ENCODE data around the gene NAV2. TPM values are rescaled to one million over a fixed set of nuclear protein-coding genes. Genes with fewer than 3 reads are reported as not detected.
"Not testable (repeated sequence)": the region's sequence is repeated elsewhere in the genome, so short reads cannot be mapped to it uniquely, and the experiment has no call there.

The NAV2 gene
- total RNA-seq, 1 donor from 2014 or later: 10.5 TPM

DNA sequence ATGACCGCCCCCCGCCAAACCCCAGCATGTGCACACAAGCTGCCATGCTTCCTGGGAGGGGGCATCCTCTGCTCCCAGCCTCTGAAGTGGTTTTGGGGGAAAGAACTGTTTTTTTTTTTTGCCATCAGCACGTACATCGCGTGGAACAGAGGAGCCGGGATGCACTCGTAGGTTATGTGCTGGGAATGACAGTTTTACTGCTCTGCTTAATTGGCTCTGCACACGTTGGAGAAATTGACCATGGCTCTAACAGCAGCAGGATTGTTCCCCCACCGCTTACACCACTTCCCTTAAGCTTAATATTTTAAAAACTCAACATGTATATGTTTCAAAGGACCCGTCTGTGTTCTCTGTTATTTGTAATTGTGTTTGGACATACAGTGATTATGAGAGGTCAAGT is 175.2 kb downstream of the NAV2 start:
- DNase-seq: no peak
- ATAC-seq (ENCODE audit: poor library complexity): no peak
- intact Hi-C loops (cut with DNase I): no loop called here

DNA sequence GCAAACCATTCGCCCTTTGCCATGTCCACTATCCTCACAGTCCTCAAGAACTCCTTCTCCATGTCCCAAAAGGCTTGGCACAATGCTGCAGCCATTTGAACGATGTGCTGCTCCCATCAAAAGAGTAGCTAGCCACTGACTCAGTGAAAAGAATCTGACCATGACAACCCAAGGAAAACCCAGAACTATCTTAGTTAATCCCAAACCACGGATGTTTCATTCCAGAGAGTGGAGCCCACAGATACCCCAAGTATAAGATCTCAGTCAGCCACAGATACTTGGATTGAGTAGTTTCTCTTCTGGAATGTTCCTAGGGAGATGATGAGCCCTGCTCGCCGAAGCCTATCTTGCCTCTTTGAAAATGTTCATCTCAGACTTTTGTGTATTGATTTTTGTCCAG is 176.9 kb downstream of the NAV2 start:
- ATAC-seq (ENCODE audit: poor library complexity) (no peak), DNase-seq (no peak)
- intact Hi-C loops (cut with DNase I): no loop called here

- ATAC-seq (ENCODE audit: poor library complexity): peak; percentile 21
These were observed 177.7 kb downstream of the NAV2 start for GRCh38 chr11:19890308-19890707.

DNA sequence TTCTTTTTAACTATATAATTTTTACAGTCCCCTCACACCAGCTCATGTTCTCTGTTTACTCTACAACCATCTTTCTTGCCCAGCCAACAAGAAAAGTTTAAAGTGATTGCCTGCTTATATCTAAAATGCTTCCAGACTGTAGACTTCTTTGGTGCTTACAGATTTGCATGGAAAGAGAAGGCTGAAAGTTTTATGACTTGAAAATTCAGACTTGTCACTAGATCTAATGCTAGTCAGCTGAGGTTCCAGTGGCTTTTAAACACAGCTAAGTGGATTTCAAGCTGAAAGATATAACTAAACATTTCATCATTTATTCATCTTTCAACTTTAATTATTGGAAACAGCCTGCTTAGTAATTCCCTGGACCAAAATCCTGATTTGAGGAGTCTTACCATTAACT is 178.4 kb downstream of the NAV2 start:
- no peak for ATAC-seq (ENCODE audit: poor library complexity)
- no peak for DNase-seq
- intact Hi-C loops (cut with DNase I): no loop called here

More at GRCh38 chr11:19890308-19890707, 177.7 kb downstream of the NAV2 start:
- DNase-seq: no peak
- intact Hi-C loops (cut with DNase I): no loop called here

DNA sequence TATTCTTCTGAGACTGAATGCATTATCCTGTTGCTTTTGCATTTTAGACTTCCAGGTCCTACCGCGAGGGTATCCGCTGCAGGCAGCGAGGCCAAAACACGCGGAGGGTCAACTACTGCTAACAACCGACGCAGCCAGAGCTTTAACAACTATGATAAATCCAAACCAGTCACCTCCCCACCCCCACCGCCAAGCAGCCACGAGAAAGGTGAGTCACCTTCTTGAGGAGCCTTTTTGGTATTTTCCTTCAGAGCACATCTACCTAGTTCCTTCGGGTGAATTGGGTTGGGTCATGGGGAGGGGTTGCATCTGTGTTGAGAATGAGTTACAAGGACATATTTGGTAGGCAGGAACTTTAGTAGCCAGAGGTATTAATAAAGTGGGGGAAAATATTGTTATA is 179.8 kb downstream of the NAV2 start:
- intact Hi-C loops (cut with DNase I): no loop called here

DNA sequence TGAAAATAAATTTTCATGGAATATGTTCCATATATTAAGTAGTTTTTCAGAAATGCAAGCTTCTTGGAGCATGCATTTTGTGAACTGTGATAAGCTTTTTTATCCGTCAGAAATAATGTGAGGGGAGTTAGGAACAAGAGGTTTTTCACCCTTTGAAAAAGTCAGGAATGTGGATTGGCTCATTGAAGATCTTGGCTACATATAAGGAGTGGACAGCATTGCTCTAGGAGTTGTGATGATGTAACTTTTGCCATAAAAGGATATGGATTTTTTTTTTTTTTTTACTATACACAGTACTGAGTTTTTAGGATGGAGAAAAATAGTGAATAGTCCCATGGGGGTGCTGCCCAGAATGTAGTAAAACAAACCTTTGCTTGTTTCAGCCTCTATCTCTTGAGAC is 180.2 kb downstream of the NAV2 start:
- DNase-seq (no peak), ATAC-seq (ENCODE audit: poor library complexity) (no peak)
- intact Hi-C loops (cut with DNase I): no loop called here

More for the DNA sequence above, 179.8 kb downstream of the NAV2 start:
- DNase-seq (no peak), ATAC-seq (ENCODE audit: poor library complexity) (no peak)

DNA sequence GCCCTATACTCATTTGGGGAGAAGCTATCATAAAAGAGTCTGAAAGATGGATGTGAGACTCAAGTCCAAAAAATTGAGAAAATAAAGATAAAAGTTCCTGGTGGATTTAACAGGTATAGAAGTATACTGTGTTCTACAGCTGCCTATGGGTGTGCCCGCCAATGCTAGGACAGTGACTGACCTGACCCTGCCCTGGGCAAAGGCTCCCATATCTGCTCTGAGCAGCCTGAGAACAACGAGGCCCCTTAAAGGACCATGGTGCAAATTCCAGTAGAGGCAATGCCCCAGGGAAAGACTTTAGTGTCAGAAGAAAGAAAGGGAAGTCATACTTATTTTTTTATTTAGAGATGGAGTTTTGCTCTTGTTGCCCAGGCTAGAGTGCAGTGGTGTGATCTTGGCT is 181.8 kb downstream of the NAV2 start:
- intact Hi-C loops (cut with DNase I): no loop called here
- DNase-seq (no peak), ATAC-seq (ENCODE audit: poor library complexity) (no peak)

DNA sequence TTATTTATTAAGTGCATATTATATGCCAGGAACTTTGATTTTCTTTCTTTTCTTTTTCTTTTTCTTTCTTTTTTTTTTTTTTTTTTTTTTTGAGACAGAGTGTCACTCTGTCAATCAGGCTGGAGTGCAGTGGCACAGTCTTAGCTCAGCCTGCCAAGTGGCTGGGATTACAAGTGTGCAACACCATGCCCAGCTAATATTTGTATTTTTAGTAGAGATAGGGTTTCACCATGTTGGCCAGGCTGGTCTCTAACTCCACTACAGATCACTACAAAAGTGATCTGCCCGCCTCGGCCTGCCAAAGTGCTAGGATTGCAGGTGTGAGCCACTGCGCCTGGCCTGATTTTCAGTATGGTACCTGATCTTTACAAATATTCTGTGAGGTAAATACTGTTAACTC is 182.4 kb downstream of the NAV2 start:
- DNase-seq; intact Hi-C loops (cut with DNase I): not testable (repeated sequence)
- peak; percentile 89 for ATAC-seq (ENCODE audit: poor library complexity)

GRCh38 chr11:19895776-19896175 is 183.1 kb downstream of the NAV2 start:
- DNase-seq: no peak
- intact Hi-C loops (cut with DNase I): no loop called here
- no peak for ATAC-seq (ENCODE audit: poor library complexity)

- peak; percentile 67 for DNase-seq
- intact Hi-C loops (cut with DNase I): loop anchor here (2.0 to 10.0 kb wide), 3 partner anchors 109 to 341 kb away; no protein-coding TSS in a partner anchor
- ATAC-seq (ENCODE audit: poor library complexity): peak; percentile 78
These were observed 191.0 kb downstream of the NAV2 start for GRCh38 chr11:19903620-19904069.

- no peak for DNase-seq
- ATAC-seq (ENCODE audit: poor library complexity): peak; percentile 47
- intact Hi-C loops (cut with DNase I): loop anchor here (10.0 kb wide), 2 partner anchors 111 to 161 kb away; no protein-coding TSS in a partner anchor
These were observed 192.7 kb downstream of the NAV2 start for GRCh38 chr11:19905280-19905853.

GRCh38 chr11:19906126-19906525 is 193.5 kb downstream of the NAV2 start:
- no peak for ATAC-seq (ENCODE audit: poor library complexity)
- intact Hi-C loops (cut with DNase I): loop anchor here (10.0 kb wide), 2 partner anchors 111 to 161 kb away; no protein-coding TSS in a partner anchor

GRCh38 chr11:19907008-19907579 is 194.5 kb downstream of the NAV2 start:
- DNase-seq (no peak), ATAC-seq (ENCODE audit: poor library complexity) (no peak)
- intact Hi-C loops (cut with DNase I): loop anchor here (10.0 kb wide), 2 partner anchors 112 to 162 kb away; no protein-coding TSS in a partner anchor

More at GRCh38 chr11:19906126-19906525, 193.5 kb downstream of the NAV2 start:
- DNase-seq: no peak

DNA sequence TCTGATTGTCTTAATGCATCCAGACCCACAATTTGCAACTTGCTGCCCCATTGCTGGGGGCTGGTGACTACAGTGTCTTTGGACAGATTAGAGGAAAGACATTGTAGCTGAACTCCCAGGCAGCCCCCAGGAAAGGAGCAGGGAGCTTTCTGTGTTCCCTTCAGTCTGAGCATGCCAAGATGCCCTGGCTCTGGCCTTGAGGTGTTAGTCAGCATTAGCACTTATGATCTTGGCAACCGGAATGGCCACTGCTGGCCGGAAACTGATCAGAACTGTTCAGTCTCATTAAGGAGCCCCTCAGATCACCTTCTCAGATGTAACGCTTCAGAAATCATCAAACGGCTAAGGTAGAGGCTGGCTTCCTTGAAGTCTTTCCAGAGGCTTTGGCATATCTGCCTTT is 195.2 kb downstream of the NAV2 start:
- intact Hi-C loops (cut with DNase I): loop anchor here (10.0 kb wide), 2 partner anchors 113 to 163 kb away; no protein-coding TSS in a partner anchor
- ATAC-seq (ENCODE audit: poor library complexity) (no peak), DNase-seq (no peak)

- ATAC-seq (ENCODE audit: poor library complexity) (no peak), DNase-seq (no peak)
- intact Hi-C loops (cut with DNase I): no loop called here
These were observed 198.3 kb downstream of the NAV2 start for GRCh38 chr11:19910931-19911330.

DNA sequence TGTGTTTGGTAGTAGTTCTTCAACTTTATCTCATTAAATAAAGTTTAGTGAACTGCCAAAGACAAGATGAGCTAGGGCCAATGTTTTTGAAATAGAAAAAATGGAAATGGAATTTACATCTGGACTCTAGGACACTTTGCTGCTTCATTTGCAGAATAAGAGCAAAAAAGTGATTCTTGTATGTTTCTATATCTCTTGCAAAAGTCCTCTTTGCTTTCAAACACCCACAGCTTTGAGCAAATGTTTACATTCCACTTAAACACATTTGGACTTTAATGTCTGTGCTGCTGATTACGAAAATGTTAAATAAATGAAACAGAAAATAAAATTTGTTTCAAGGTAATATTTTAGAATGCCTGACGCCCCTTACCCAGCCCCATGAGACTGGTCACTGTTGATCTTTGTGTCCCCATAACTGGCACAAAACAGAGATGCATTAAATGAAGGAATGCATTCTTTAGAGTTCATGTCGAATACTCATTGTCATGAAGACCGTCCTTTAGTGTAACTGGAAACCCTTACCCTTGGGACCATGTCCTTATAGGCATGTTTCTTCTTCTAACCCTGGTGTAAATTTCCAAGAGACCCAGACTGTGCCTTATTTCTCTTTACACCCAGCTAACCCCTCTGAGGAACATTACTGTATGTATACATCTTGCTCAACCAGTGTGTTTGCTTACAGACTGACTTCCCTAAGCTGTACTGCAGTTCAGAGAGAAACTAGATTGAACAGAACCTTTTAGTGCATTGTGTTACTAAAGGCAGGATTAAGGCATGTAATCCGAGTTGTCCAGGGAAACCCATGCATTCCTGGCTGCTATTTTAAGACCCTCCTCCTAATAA is 199.7 kb downstream of the NAV2 start:
- intact Hi-C loops (cut with DNase I): no loop called here

GRCh38 chr11:19912958-19913892 is 200.6 kb downstream of the NAV2 start:
- no peak for DNase-seq
- ATAC-seq (ENCODE audit: poor library complexity): peak; percentile 80
- intact Hi-C loops (cut with DNase I): no loop called here

More for the DNA sequence above, 199.7 kb downstream of the NAV2 start:
- DNase-seq (no peak), ATAC-seq (ENCODE audit: poor library complexity) (no peak)

- DNase-seq (no peak), ATAC-seq (ENCODE audit: poor library complexity) (no peak)
- intact Hi-C loops (cut with DNase I): no loop called here
These were observed 201.2 kb downstream of the NAV2 start for GRCh38 chr11:19913893-19914249.

Data from Right ventricle myocardium superior (tissue), 1 donor.